ENCODE data around the gene STK32C.

DNA sequence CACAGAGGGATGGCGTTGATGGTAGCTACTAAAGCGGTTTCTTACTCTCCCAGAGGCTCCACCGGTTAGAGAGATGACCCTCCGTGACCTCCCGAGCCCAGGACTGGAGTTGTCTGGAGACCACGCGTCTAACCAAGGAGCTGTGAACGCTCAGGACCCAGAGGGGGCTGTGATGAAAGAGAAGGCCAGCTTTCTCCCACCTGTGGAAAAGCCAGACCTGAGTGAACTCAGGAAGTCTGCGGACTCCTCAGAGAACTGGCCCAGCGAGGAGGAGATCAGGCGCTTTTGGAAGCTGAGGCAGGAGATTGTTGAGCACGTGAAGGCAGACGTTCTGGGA is 40.1 kb upstream of the STK32C start:
- no peak for TF ChIP-seq POLR2A (IDR thresholded peaks at IDR 0.05)
- TF ChIP-seq, protein P1, sequence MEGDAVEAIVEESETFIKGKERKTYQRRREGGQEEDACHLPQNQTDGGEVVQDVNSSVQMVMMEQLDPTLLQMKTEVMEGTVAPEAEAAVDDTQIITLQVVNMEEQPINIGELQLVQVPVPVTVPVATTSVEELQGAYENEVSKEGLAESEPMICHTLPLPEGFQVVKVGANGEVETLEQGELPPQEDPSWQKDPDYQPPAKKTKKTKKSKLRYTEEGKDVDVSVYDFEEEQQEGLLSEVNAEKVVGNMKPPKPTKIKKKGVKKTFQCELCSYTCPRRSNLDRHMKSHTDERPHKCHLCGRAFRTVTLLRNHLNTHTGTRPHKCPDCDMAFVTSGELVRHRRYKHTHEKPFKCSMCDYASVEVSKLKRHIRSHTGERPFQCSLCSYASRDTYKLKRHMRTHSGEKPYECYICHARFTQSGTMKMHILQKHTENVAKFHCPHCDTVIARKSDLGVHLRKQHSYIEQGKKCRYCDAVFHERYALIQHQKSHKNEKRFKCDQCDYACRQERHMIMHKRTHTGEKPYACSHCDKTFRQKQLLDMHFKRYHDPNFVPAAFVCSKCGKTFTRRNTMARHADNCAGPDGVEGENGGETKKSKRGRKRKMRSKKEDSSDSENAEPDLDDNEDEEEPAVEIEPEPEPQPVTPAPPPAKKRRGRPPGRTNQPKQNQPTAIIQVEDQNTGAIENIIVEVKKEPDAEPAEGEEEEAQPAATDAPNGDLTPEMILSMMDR (IDR thresholded peaks at IDR 0.05 in 8 of 11, conservative IDR thresholded peaks at IDR 0.05 in 3 of 11), result no peak

Data from spleen (tissue), 7 donors.